Activated CD4-positive, alpha-beta T cell treated with anti-CD3 and anti-CD28 coated beads, Interleukin-2, Interleukin-6, amounts not matched to agents 100 ng/mL and 50 ng/mL, durations not matched to agents 16 hours and 8 hours (primary cell): ENCODE measurements around the gene MSI2.

Source experiments
- DNase-seq: peaks from one replicate; pipeline ENCODE4 v3.0.0-alpha.2; 2020

MSI2 gene

GRCh38 chr17:57679906-57680695 lies 423.8 kb downstream of the MSI2 start:
- no peak for DNase-seq

- DNase-seq, result no peak
Observed at GRCh38 chr17:57682701-57683100, 426.4 kb downstream of the MSI2 start.

- DNase-seq, result no peak
Observed at GRCh38 chr17:57684711-57685498, 428.6 kb downstream of the MSI2 start.

GRCh38 chr17:57685499-57686132 lies 429.3 kb downstream of the MSI2 start:
- no peak for DNase-seq

GRCh38 chr17:57687642-57688041 lies 431.3 kb downstream of the MSI2 start:
- DNase-seq, result no peak

GRCh38 chr17:57689254-57689653 lies 432.9 kb downstream of the MSI2 start:
- DNase-seq, result no peak

GRCh38 chr17:57691939-57692338 lies 435.6 kb downstream of the MSI2 start:
- no peak for DNase-seq

- no peak for DNase-seq
Observed at GRCh38 chr17:57692770-57693169, 436.4 kb downstream of the MSI2 start.

GRCh38 chr17:57694051-57694450 lies 437.7 kb downstream of the MSI2 start:
- no peak for DNase-seq

GRCh38 chr17:57696050-57696449 lies 439.7 kb downstream of the MSI2 start:
- no peak for DNase-seq

- no peak for DNase-seq
Observed at GRCh38 chr17:57697197-57697596, 440.9 kb downstream of the MSI2 start.

GRCh38 chr17:57697891-57698711 lies 441.8 kb downstream of the MSI2 start:
- DNase-seq, result no peak

- DNase-seq, result no peak
Observed at GRCh38 chr17:57699751-57700219, 443.5 kb downstream of the MSI2 start.

GRCh38 chr17:57701124-57701523 lies 444.8 kb downstream of the MSI2 start:
- DNase-seq, result no peak

GRCh38 chr17:57703273-57703672 lies 446.9 kb downstream of the MSI2 start:
- no peak for DNase-seq

GRCh38 chr17:57704448-57704847 lies 448.1 kb downstream of the MSI2 start:
- no peak for DNase-seq

- no peak for DNase-seq
Observed at GRCh38 chr17:57705921-57706695, 449.8 kb downstream of the MSI2 start.

- DNase-seq, result no peak
Observed at GRCh38 chr17:57706761-57707160, 450.4 kb downstream of the MSI2 start.

- no peak for DNase-seq
Observed at GRCh38 chr17:57707892-57708291, 451.6 kb downstream of the MSI2 start.

- DNase-seq, result no peak
Observed at GRCh38 chr17:57708410-57708809, 452.1 kb downstream of the MSI2 start.

- DNase-seq, result no peak
Observed at GRCh38 chr17:57713140-57713539, 456.8 kb downstream of the MSI2 start.

- DNase-seq, result no peak
Observed at GRCh38 chr17:57714665-57715180, 458.4 kb downstream of the MSI2 start.
